Embryonic facial prominence (tissue), 1 donor: ENCODE measurements around the gene C1QTNF3.
"Not testable (repeated sequence)": the region's sequence is repeated elsewhere in the genome, so short reads cannot be mapped to it uniquely, and the experiment has no call there.

Source experiments
- DNase-seq: peaks from one replicate; pipeline ENCODE4 v3.0.0-alpha.2; 2016; ENCODE audit errors: extremely low spot score

The C1QTNF3 gene

DNA sequence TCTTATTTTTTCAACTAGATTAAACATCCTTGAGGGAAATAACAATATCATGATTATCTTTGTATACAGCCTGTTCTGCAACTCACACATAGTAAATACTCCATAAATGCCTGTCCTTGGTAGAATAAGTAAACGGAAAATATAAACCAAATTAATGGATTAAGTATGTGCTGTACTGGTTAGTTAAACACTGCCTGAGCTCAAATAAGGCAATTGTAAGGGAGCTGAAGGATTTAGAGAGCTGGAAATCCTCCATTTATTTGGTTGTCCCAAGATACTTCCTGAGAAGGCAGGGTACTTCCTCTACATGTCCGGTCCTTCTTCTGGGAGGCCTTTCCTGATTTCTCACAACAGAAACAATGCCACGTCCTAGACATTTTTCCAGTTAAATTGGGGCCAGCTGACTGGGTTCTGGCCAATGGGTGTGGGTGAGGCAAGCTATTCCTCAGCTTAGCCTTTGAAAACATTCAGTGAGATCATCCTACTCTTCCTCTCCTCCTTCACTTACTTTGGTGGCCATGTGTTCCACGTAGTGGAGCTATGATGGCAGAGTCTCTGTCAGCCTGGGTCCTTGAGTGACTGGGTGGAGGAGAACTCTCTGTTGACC is 8.5 kb upstream of the C1QTNF3 start:
- DNase-seq = no peak

DNA sequence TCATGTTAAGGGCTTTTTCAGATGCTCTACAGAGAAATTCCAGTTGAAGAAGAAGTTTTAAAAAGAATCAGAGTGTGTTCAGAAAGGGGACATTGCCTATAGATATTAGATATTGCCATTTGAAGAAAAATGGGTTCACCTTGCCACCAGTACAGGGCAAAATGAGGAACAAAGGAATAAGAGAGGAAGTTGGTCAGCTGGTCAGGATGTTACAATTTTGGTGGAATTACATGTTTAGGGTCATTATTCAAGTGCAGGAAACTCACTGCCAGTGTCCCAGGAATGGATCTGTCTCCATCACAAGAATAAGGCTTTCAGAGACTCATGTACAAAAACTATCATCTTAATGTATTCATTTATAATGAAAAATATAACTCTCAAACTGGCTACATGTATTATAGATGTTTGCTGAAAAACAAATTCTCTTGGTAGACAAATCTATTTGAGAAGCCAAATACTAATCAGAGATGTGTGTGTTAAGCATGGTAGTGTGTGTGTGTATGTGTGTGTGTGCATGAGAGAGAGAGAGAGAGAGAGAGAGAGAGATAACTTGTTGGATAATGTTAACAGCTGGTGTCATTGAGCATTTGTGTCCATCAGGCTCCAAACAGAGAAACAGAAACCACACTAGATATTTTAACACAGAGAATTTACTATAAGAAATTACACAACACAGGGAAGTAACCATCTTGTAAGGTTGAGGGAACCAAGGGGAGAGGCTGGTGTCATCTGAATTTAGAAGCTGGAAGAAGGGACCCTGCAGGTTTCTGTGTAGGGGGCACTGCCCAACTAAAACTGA is 5.0 kb upstream of the C1QTNF3 start:
- no peak for DNase-seq

DNA sequence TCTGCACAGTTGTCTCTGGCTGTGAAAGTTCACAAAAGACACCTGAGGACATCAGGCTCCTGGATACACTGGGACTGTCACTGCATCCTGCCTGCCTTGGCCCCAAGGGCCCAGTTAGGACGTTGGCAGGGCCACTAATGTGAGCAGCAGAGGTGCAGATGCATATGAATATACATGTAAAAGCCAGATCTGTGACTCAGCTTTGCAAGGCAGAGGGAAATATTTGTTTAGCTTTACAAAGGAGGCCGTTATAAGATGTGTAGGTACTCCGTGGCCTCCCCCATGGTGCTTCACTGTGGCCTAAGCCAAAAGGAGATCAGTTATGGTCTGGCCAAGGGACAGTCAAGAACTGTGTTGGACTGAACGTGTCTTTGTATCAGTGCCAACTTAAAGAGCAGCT is 4.1 kb upstream of the C1QTNF3 start:
- DNase-seq = no peak

DNA sequence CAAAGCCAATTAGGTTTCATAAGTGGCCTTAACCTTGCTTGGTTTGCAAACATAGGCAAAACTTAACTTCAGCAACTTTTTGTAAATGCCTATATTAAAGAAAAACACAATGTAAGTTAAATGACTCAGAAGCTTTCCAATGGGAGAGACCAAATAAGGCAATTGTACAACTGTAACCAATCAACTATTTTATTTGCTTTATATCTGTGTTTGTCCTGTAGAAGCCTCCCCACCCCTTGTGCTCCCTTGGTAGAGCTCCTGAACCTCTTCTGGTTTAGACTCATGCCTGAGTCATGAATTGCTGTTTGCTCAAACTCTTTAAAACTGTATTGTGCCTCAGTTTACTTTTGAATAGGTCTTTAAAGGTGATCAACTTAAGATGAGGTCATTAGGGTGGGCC is 3.0 kb upstream of the C1QTNF3 start:
- DNase-seq = no peak

DNA sequence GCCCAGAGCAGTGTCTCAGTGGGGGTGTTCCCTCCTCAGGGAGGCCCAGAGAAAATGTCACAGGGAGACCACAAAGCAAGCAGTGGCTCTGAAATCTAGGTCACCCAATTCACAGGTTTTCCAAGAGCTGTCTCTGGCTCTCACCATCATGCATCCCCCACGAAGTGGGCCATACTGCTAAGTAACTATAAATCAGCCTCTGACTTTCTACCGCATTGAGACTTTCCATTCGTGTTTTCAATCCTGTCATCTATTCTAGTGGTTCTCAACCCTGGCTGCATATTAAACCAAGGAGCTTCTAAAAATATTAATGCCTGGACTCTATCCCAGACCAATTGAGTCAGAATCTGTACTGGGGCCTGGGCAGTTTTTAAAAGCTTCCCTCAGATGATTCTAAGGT is 2.0 kb upstream of the C1QTNF3 start:
- DNase-seq = no peak

DNA sequence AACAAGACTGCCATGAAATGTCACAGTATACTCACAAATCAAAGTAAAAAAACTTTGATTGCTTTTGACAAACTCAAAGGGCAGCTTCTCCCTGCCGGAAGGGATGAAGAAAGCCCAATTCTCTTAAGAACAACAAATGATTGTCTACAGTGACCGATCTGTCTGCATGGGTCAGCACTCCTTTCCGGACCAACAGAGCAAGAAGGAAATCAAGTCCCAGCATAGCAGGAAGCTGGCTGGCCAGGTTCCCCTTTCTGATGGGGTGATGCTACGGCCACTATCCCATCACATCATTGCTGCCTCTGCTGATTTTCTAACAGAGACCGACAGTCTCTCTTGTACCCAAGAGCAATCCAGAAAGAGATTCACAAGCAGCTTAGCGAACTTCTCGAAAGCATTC is 692 bp downstream of the C1QTNF3 start:
- DNase-seq = no peak

DNA sequence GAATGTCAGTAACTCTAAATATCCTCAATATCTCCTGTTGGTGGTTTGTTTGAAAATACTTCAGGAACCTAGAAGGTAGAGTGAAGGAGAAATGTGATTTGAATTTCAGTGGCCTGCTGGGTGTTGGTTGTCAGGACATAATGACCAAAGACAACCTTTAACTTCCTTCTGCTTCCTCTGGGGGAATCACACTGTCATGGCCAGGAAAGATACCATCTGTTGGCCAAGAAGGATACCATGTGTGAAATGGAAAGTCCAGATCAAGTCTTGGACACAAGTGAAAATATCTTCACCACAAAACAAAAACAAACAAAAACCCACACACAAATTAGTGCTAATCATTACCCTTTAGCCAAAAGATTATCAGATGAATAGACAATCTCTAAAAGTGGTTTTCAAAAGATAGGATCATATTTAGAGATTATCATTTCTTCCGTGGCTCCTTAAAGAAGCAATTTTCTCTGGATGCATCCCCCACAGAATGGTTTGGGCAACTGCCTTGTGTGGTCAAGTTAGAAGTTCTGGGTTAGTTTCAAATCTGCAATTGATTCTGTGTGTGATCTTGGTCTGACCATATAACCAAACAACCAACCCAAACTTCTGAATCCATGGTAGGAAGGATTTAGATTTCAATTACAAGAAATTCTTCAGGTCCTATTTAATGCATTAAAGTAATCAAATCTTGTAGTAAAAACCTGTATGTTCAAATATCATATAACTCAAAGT is 1.6 kb downstream of the C1QTNF3 start:
- DNase-seq = no peak

DNA sequence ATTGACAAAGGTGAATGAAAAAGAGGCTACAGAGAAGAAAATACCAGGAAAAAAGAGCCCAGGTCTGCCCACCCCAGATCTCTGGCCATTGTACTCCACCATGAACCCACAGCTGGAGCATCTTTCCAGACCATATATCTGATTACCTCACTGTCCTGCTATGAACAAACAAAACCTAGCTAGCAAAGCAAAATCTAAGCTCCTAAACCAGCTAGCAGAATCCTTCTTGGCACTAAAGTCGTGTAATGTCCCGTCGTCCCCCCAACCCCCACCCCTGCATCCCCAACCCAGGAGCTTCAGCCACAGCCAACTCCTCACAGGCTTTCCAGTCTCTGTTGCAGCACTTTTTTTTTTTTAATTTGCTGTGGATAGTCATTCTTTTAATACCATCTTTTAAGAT is 2.5 kb downstream of the C1QTNF3 start:
- no peak for DNase-seq

DNA sequence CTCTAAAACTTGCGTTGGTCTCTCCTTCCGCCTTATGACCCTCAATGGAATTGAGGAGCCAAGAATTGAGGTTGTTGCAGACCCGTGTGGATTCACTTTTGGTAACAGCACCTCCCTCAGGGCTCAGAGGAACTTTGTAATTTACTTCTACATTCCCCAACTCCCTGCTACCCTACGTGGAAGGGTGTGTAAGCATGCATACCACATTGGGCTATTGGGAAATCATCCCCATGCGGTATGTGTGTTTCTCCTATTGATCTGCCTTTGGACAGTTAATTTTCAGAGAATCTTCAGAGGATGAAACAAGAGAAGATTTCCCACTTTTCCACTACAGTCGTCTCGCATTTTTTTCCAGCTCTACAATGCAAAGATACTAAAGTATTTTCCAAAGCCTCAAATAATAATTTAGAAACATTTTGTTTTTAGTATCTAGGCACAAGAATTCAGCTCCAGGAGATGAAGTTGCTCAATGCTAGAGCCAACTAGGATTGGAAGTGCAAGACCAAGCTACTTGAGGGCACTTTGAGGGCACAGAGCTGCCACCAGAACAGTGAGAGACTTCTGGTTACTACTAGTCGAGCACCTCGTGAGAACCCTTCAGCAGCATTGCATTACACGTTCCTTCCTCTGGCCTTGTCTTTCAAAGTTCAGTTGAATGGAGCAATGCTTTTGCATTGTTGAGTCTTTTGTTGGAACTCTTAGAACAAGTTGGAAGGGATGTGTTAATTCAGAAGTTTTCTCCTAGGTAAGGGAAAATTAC is 3.4 kb downstream of the C1QTNF3 start:
- DNase-seq = no peak

DNA sequence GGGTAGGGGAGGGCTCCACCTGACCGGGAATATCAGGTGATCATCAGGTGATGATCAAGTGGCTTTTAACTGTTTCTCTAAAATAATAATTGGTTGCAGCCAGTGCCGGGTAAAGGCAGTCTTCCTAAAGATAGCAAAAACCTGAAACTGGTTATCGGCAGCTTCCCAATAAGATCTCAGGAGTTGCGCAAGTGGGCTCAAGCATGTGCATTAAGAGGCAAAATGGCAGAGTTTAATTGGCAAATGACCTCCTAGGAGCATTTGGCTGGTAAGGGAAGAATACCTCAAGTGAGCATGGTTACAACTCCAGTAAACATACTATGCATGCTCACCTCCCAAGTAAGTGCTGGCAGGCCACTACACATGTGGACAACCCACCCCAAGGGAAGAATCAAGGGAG is 4.2 kb downstream of the C1QTNF3 start:
- DNase-seq = no peak

DNA sequence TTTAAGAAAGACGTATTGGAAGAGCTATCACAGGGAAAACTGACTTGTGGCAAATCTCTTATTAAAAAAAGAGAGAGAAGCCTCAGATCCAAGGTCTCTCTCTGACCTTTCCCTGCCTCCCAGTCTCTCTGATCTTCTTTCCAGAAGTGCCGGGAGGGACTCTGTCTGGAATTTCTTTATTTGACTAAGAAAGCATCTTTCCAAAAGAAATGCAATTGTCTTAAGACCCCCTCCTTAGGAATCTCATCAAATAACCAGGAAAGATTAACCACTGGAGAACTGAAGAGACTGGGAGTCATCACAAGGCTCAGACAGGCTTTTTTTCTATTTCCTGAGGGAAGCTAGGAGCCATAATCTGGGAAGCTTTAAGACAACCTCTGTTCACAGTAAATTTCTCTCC is 4.6 kb downstream of the C1QTNF3 start:
- DNase-seq = no peak

DNA sequence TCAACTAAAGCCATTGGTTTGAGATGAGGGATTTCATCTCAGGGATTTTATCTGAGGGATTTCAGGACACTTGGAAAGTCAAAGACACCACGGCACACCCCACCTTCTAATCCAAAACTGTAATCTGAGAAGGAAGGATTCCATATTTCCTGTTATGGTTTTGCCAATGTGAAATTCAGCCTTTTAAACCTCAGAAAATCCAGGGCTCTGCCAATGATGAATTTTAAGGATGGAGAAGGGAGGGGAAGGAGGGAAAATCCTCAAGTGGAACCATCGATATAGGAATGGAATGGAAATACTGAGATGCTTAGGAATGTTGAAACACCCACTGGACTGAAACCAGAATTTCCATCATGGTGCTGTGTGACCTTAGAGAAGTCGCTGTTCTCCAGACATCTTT is 5.3 kb downstream of the C1QTNF3 start:
- no peak for DNase-seq

DNA sequence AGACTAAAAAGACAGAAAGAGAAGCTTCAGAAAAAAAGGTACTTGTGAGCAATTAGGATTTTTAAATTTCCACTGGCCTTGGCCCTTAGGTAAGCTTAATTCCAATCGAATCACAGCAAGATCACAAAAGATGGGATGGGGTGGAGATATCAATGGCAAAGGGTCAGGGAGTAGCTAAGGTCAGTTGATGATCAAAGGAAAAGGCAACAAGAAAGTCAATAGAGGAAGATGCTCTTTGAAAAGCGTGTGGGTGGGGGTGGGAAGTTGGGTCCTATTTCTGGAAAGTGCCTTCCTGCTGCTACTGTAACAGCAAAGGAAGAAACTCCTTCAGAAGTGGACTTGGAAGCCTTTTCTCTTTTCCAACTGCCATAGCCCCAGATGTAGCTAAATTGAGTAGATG is 7.3 kb downstream of the C1QTNF3 start:
- DNase-seq = no peak

DNA sequence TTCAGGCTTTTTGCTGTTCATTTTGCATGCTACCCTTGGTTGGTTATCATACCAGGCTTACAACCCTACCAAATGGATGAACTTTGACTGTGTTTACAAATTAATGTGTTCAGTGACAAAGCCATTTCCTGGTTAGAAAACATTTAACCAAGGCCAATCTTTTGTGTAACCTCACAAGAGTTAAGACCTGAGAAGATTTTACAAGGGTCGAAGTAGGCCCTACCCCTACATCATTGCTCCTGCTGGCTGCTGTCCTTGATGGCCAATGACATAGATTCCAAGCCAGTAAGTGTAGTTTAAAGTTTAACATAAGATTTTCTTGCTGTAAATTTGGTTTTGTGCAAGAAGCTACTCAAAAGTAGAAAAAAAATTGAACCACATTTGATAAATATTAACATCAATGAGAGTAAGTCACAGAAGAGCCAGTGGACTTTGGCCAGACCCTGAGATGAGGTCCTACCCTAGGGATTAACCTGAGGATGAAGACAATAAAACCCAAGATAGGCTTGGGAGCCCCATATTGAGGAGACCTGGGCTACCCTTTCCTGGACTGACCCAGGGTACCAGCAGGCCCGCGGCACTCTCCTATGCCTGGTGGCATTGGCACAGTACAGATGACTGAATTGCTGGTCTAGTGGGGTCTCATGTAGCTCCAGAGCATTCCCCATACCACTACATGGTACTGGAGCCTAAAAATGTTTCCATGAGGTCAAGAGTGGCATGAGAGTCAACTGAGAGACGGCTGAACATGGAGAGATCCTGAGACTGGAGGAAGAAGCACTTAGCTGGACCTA is 8.3 kb downstream of the C1QTNF3 start:
- DNase-seq = no peak

DNA sequence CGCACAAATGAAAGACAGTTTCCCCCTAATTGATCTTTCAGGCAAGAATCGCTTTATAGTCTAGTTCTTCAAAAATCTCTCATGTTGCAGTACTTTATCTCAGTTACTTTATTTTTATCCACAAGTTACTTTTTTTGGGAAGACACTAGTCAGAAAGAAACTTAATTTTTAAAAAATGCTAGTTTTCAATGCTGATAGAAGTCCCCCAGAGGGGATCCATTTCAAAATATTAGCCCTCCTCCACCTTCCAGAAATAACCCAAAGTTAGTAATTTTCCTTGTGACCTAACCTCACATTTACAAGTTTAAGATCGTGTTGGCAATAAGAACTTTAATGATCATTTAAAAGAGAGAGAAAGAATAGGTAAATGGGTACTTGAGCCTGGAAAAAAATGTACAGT is 11.0 kb downstream of the C1QTNF3 start:
- DNase-seq = no peak

DNA sequence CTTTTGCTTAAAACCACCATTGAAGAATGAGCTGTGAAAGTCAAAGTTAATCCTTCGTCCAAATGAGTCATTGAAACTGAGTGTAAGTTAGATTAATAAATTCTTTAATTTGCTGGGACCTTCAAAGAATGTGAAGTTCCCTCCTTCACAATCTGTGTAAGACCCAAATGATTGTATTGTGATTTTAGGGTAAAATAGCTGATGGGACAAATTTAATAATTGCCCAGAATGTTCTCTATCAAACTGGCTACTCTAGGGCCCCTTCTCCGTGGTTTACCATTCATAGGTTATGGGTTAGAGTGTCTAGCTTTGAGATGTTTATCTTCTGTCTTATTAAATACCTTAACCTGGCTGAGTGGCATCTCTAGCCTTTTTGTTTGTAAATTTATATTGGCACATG is 11.9 kb downstream of the C1QTNF3 start:
- no peak for DNase-seq

DNA sequence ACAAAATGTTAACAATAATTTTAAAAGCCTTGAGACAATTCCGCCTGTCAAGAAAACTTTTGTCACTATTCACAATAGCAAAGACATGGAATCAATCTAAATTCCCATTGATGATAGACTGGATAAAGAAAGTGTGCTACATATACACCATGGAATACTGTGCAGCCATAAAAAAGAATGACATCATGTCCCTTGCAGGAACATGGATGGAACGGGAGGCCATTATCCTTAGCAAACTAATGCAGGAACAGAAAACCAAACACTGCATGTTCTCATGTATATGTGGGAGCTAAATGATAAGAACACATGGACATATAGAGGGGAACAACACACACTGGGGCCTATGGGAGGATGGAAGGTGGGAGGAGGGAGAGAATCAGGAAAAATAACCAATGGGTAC is 12.4 kb downstream of the C1QTNF3 start:
- not testable (repeated sequence) for DNase-seq

DNA sequence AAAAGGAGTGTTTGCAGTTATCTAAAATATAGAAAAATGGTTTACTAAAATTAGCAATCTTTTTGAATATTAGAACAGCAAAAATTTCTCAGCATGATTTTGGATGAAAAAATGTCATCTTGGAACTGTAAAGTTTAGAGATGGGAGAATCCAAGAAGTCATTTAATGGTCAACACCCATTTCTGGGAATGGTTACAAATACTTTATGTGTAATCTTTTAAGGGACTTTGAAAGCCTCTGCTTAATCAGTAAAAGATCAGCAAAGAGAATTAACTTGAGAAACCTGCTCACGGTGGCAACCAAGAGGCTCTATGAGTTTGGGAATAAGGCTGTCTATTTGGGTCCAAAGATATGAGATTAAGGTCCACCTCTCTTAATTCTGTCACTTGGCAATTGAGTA is 13.0 kb downstream of the C1QTNF3 start:
- no peak for DNase-seq

DNA sequence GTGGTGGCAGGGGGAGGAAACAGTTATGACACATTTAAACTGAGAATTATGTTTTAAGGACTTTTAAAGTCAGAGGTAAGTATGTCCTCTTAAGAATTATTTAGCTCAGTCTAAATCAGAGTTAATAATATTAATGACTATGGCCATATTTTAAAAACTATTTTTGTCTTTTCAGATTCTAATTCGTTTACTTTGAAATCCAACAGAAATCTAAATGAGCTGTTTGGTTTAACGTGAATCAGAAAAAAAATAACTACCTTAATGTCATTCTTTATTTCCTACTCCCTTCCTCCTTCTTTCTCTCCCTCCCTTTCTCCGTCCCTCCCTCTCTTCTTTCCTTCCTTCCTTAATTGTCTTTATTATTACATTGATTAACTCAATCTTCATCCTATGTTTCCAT is 14.7 kb downstream of the C1QTNF3 start:
- no peak for DNase-seq

DNA sequence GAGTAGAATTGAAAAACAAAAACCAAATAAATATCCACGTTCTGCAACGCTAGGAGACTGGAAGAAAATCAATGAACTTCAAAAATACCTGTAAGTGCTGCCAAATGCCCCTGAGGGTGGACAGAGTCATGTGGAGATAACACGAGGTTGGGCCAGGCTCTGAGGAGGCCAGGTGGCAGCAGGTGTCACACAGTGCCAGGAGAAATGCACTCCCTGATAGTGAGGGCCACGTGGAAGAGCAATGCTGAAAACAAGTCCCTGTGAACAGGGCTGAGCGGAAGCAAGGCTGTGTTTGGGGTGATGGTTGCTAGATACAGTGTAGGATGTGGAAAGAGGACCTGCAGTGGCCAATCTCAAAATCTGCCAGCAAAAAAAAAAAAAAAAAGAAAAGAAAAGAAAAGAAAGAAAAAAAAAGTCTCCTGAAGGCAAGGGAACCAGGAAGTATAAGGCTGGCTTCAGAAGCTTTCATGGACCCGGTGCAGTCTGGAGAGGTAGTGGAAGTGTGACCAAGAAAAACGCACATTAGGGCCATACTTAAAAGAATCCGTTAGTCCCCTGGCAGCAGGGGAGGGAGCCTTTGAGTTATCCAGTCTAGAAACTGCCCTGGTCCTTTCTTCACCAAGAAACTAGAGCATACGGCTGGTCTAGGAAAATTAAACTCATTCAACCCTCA is 16.8 kb downstream of the C1QTNF3 start:
- DNase-seq = no peak

DNA sequence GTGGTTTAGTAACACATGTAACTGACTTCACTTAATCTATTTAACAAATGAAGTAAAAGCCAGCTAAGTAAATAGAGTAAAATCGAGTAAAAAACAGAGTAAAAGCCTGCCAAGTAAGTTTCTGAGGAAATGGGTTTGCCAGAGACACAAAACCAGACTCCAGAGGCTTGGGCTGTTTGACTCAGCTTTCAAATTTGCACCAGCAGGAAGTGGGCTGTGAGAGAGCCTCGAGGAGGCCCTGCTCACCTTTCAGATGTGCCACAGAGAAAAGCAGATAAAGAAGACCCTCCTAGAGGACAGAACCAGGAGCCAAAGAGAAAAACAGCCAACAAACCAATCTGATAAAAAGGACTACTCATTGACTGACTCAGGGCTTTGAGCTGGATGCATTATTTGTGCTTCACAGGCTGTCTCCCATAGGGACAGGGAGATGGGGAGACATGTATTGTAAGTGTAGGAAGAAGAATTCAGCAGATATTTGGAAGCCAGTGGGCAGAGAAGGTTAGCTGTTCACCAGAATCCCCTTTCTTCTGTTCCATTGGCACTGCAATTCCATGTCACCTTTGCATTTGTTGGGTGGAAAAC is 20.8 kb downstream of the C1QTNF3 start:
- DNase-seq = no peak
